Heart left ventricle (tissue), 13 donors: Measurements from ENCODE around the gene MET.

Source experiments
- CTCF ChIP-seq, 12 donors: fragments of 200-600 bp; sonication (generic) in 4 of 12; IDR thresholded peaks; one replicate each; pipeline versions ENCODE4 v1.5.0 to v1.8.0; 2018 to 2022; ENCODE audit warnings: antibody characterized with exemption in 12 of 12, mild to moderate bottlenecking in 5 of 12
- POLR2A ChIP-seq, 2 donors: fragments of 450-650 bp; IDR thresholded peaks; one replicate each; pipeline ENCODE4 v1.6.1; 2017; ENCODE audit warnings: antibody characterized with exemption in 2 of 2, mild to moderate bottlenecking in 2 of 2, moderate library complexity in 2 of 2
- donor health status: ischemic (EF 13 %, LVEDD 7.1; RV severe dilation, severe dysfunction).
- donor health status: DM: no; HTN: yes; CAD: no.
- donor health status: DM: no; HTN: no; CAD: no.
- donor health status: ischemic (EF 25% LVEDD 6.9; RV normal size, moderate dysfunction).
- donor health status: ischemic (EF 25% LVEDD 5.7; RV mildly dilated, moderate dysfunction).
- donor health status: ischemic (EF 35%, LVEDD 5.7; RV mildly dilated, moderate dysfunction).
- donor health status: nonischemic (EF 11% LVEDD 7.7; RV severe dilation, severe dysfunction).
- donor health status: DM: yes; HTN: yes; CAD: no.
- donor health status: PGD.
- donor health status: ischemic (EF 29% LVEDD 5.4; RV normal size, mild dysfunction).
- donor health status: nonischemic (EF 23%, LVEDD 6.1; RV moderate dilation, normal function).

GRCh38 chr7:116836048-116836447, 164.1 kb downstream of the MET start:
- no peak for TF ChIP-seq CTCF (IDR thresholded peaks at IDR 0.05)
- TF ChIP-seq POLR2A (IDR thresholded peaks at IDR 0.05) = no peak
